GM12891 (cell line): ENCODE measurements around the gene SLC66A2.

Source experiments
- PAX5 ChIP-seq: IDR thresholded peaks from 2 replicates; pipeline ENCODE4 v1.6.1; 2011; ENCODE audit warnings: low read length, moderate library complexity, mild to moderate bottlenecking; ENCODE audit not compliant: insufficient read depth, severe bottlenecking
- POLR2A ChIP-seq: IDR thresholded peaks from 2 replicates; pipeline ENCODE4 v1.6.1; 2011; ENCODE audit warnings: low read depth, low read length, control low read depth
- POLR2AphosphoS5 ChIP-seq: IDR thresholded peaks from 2 replicates; pipeline ENCODE4 v1.6.1; 2011; ENCODE audit warnings: low read depth, low read length, control low read depth
- SPI1 ChIP-seq: IDR thresholded peaks from 2 replicates; pipeline ENCODE4 v1.6.1; 2011; ENCODE audit warnings: low read depth, low read length, control low read depth
- TAF1 ChIP-seq: IDR thresholded peaks from 2 replicates; pipeline ENCODE4 v1.6.1; 2011; ENCODE audit warnings: low read depth, low read length, control low read depth

DNA sequence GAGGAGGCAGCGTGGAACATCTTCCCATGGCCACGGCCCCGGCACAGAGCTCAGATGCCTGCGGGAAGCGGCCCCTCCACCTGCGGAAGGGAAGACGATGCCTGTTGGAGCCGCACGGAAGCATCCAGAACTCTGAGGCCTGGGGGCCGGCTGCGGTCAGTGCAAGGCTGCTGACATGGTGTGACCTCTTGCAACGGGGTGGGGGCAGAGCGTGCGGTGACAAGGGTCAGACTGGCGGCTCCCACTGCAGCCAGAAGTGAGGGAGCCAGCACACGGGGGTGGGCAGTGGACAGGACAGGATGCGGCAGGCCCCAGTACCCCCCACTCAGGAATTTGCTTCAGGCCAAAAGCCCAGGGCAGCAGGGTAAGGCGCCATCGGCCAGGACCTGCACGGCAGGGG is 48.8 kb downstream of the SLC66A2 start:
- TF ChIP-seq POLR2AphosphoS5 (no peak), POLR2A (no peak), TAF1 (no peak), SPI1 (no peak), PAX5 (no peak)
